GM11168 (cell line): ENCODE measurements around the gene RNF14.
"Not testable (repeated sequence)": the region's sequence is repeated elsewhere in the genome, so short reads cannot be mapped to it uniquely, and the experiment has no call there.

Source experiments
- in situ Hi-C: fragments of 300-500 bp; cut with MboI; formaldehyde crosslinking; loops from one replicate; pipeline ENCODE4 v1.12.0; 2022; ENCODE audit warnings: low sequenced_read_pairs; ENCODE audit not compliant: unreplicated experiment

The RNF14 gene

GRCh38 chr5:142012186-142012785 is 43.4 kb downstream of the RNF14 start:
- in situ Hi-C loops, result no loop called here

GRCh38 chr5:142012792-142013388 is 44.0 kb downstream of the RNF14 start, which contains the start of gene GNPDA1:
Gene GNPDA1 (minus strand): TSS chr5:142013027. CDS start chr5:142012035, 992 bp downstream.
- in situ Hi-C loops, result no loop called here

GRCh38 chr5:142013734-142014521 is 45.0 kb downstream of the RNF14 start:
- in situ Hi-C loops, result no loop called here

GRCh38 chr5:142014911-142015584 is 46.1 kb downstream of the RNF14 start:
- in situ Hi-C loops, result loop anchor here (5.0 kb wide), 1 partner anchor 122 kb away; no protein-coding TSS in a partner anchor

DNA sequence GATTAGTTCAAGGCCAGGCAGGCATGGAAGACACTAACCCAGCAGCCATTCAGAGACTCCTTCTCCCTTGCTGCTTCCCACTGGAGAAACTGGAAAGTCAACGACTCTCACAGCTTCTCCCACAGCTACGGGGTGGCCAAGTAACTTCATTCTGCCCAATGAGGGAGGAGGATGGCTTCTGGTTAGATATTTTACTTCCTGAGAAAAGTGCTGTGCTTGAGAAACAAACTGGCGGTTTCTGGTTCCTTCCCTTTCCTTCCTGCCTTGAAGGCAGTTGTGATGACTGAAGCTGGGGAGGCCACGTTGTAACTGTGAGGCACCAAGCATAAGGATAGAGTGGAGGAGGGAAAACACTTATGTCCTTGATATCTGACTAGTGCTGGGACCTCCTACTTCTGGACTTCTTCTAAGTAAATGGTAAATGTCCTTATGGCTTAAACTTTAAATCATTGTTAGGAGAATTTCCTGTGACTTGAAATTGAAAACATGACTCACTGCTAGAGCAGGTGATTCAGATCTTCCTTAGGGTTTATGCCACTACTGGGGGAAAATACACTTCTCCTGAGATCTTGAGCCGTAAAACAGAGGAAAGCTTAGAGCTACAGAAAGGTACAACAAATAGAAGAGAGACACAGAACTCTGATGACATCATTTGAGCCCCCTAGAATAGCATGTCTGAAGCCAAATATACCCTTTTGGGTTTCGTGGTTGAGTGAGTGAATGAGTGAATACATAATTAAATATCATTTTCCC is 47.1 kb downstream of the RNF14 start:
- in situ Hi-C loops, result loop anchor here (5.0 kb wide), 1 partner anchor 121 kb away; no protein-coding TSS in a partner anchor

DNA sequence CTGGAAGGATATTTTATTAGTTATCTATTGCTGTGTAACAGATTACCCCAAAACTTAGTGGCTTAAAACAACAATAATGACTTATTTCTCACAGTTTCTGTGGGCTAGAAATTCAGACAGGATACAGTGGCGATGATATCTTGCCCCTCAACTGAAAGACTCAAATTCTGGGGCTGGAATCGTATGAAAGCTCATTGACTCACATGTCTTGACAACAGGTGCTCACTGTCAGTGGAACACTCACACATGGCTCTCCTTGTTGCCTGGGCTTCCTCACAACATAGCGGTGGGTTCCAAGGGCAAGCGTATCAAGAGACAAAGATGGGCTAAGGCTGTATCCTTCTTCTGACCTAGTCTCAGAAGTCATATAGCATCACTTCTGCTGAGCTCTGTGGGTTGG is 47.7 kb downstream of the RNF14 start:
- in situ Hi-C loops, result loop anchor here (5.0 kb wide), 1 partner anchor 121 kb away; no protein-coding TSS in a partner anchor

GRCh38 chr5:142017832-142018427 is 49.0 kb downstream of the RNF14 start:
- in situ Hi-C loops, result loop anchor here (5.0 kb wide), 1 partner anchor 119 kb away; no protein-coding TSS in a partner anchor

- in situ Hi-C loops, result no loop called here
These were observed 51.3 kb downstream of the RNF14 start for GRCh38 chr5:142020122-142020659.

GRCh38 chr5:142023836-142024235 is 54.9 kb downstream of the RNF14 start:
- in situ Hi-C loops, result no loop called here

DNA sequence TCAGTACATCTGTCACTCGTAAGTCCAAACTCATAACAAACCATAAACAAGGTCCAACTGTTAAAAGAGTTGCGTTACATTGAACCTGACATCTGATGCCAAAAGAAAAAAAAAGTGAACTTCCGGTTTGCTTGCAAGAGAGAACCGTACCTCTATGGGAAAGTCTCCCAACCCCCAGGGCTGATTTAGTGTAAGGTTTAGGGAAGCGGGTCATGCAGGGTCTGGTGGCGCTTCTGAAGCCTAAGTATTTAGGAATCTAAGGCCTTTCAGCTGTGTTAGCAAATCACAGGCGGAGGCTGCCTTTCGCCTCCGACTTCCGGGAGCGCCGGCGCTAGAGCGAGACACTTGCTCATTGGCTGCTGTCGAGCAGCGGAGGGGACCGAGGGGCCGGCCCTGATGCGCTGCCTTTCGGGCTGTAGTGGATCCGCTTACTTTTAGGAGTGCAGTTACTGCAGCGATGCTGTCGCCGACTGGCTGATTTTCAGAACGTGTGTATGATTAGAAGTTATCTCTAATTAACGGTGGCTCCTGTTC is 55.9 kb downstream of the RNF14 start:
- in situ Hi-C loops, result no loop called here

DNA sequence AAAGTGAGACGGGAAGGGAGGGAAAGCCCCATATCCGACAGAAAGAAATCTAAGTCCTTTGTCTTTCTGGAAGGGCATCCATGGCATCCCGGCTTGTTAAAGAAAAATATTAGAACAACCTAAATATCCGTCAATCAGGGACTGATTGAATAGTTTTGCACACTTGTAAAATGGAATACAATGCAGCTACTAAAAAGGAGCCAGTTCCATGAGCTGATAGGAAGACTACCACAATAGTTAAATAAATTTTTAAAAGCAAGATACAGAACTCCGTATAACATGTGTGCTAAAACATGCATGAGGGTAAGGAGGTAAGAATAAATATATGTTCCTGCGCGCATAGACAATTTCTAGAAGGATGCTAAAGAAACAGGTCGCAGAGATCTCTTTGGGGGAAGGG is 56.7 kb downstream of the RNF14 start:
- in situ Hi-C loops, result no loop called here

- in situ Hi-C loops, result no loop called here
These were observed 63.2 kb downstream of the RNF14 start for GRCh38 chr5:142032150-142032549.

GRCh38 chr5:142032747-142033631 is 64.1 kb downstream of the RNF14 start:
- in situ Hi-C loops, result no loop called here

- in situ Hi-C loops, result not testable (repeated sequence)
These were observed 65.0 kb downstream of the RNF14 start for GRCh38 chr5:142033632-142034567.

DNA sequence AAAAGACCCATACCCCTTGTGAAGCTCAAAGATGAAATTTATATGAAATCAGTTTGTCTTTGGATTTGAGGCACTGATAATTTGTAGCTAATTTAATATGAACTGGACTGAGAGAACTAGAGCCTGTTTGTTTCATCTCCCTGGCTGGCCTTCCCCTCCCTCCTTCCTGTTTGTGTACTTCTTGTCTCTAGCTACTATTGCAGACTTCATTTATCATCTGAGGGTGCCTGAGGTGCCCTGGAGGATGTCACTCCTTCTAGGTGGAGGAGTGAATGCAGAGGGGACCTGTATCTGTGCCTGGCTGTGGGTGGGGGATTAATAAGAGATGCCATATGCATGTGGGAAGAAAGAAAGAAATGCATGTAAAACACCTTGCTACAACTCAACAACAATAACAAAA is 66.1 kb downstream of the RNF14 start:
- in situ Hi-C loops, result no loop called here

GRCh38 chr5:142036918-142037317 is 68.0 kb downstream of the RNF14 start:
- in situ Hi-C loops, result no loop called here

- in situ Hi-C loops, result not testable (repeated sequence)
These were observed 68.7 kb downstream of the RNF14 start for GRCh38 chr5:142037599-142037998.
